Measurements from ENCODE around the gene HMGN4.

GRCh38 chr6:26543953-26544352, 5.8 kb downstream of the HMGN4 start:
- peak in 4 of 7 experiments; percentile 16 to 33 (median 20) for TF ChIP-seq CTCF (IDR thresholded peaks at IDR 0.05)
- no peak for TF ChIP-seq POLR2A (IDR thresholded peaks at IDR 0.05)
